ENCODE data around the gene SPARCL1. TPM values are rescaled to one million over a fixed set of nuclear protein-coding genes. Genes with fewer than 3 reads are reported as not detected.
A peak's percentile ranks its signal among the peaks of the same experiment; 100 is the strongest.

The SPARCL1 gene
- polyA plus RNA-seq, 1 of the 3 experiments (the other 2 are of a cell fraction) = not detected

- POLR2A ChIA-PET = no interaction called here
- H3F3A ChIP-seq (replicated peaks; ENCODE audit: insufficient read depth) = no peaks in the 10 kb centered on the region
- H3K79me2 ChIP-seq (ENCODE audit: insufficient read depth) = no peaks in the 10 kb centered on the region
- TF ChIP-seq GABPA (IDR thresholded peaks at IDR 0.05; ENCODE audit: low read depth) (no peak), JUND (IDR thresholded peaks at IDR 0.05) (no peak), MEF2A (IDR thresholded peaks at IDR 0.05; ENCODE audit: borderline replicate concordance, low read depth) (no peak), USF1 (IDR thresholded peaks at IDR 0.05; ENCODE audit: borderline replicate concordance, low read depth) (no peak), ZBTB33 (IDR thresholded peaks at IDR 0.05; ENCODE audit: borderline replicate concordance, low read depth) (no peak), GATA2 (CRISPR knock-in tag; IDR thresholded peaks at IDR 0.05) (no peak), EP300 (IDR thresholded peaks at IDR 0.05; ENCODE audit: borderline replicate concordance in 1 of 2, low read depth in 1 of 2, low read length in 1 of 2) (no peak), RAD21 (IDR thresholded peaks at IDR 0.05; ENCODE audit: low read length) (no peak), TEAD4 (IDR thresholded peaks at IDR 0.05; ENCODE audit: borderline replicate concordance, insufficient read depth) (no peak)
- CTCF ChIA-PET = no interaction called here
- H2AFZ ChIP-seq (ENCODE audit: low read depth) = no peak overlapping the region
- DNase-seq = no peak
- H3K4me1 ChIP-seq (ENCODE audit: control insufficient read depth in 1 of 2, insufficient read depth in 2 of 2, low read depth in 1 of 2, low read length in 1 of 2) = peaks cover 4 to 9% of the 10 kb centered on the region in 2 experiments; a peak in 3 of 4 replicates
- no peaks in the 10 kb centered on the region for H4K20me1 ChIP-seq (ENCODE audit: insufficient read depth)
- H3K4me2 ChIP-seq = no peak overlapping the region
- no peak overlapping the region for H3K27ac ChIP-seq (ENCODE audit: low read depth in 2 of 2, low read length in 1 of 2)
- no peaks in the 10 kb centered on the region for H3K36me3 ChIP-seq (replicated peaks in 1 of 2; ENCODE audit: control insufficient read depth in 1 of 2, insufficient read depth in 2 of 2, low read length in 1 of 2)
- 88% methylated on average over 4 of the region's 4 CpGs for WGBS (ENCODE audit: low lambda C conversion rate)
- no peaks in the 10 kb centered on the region for H3K27me3 ChIP-seq (ENCODE audit: insufficient read depth)
- H3K9me3 ChIP-seq = peaks cover 8% of the 10 kb centered on the region; the same call in 1 of the 2 replicates
- H3K9ac ChIP-seq = no peak overlapping the region
- H3K9me2 ChIP-seq = no peaks in the 10 kb centered on the region
- H3K4me3 ChIP-seq (ENCODE audit: low read depth in 2 of 2, low read length in 1 of 2) = no peak overlapping the region
Measured at GRCh38 chr4:87523307-87523706, 5.9 kb downstream of the SPARCL1 start.

GRCh38 chr4:87521757-87522374 lies 7.3 kb downstream of the SPARCL1 start:
- Histone ChIP-seq H4K20me1 (ENCODE audit: insufficient read depth) (no peaks in the 10 kb centered on the region), H2AFZ (ENCODE audit: low read depth) (no peak overlapping the region), H3K4me2 (no peak overlapping the region), H3K36me3 (replicated peaks in 1 of 2; ENCODE audit: control insufficient read depth in 1 of 2, insufficient read depth in 2 of 2, low read length in 1 of 2) (no peaks in the 10 kb centered on the region), H3K79me2 (ENCODE audit: insufficient read depth) (no peaks in the 10 kb centered on the region), H3K4me1 (ENCODE audit: control insufficient read depth in 1 of 2, insufficient read depth in 2 of 2, low read depth in 1 of 2, low read length in 1 of 2) (peaks cover 4 to 9% of the 10 kb centered on the region in 2 experiments; a peak in 3 of 4 replicates), H3K27me3 (ENCODE audit: insufficient read depth) (no peaks in the 10 kb centered on the region), H3K9ac (no peak overlapping the region), H3K4me3 (ENCODE audit: low read depth in 2 of 2, low read length in 1 of 2) (no peak overlapping the region), H3K9me2 (no peaks in the 10 kb centered on the region), H3K27ac (ENCODE audit: low read depth in 2 of 2, low read length in 1 of 2) (peak overlapping the region in 1 of 2 experiments; percentile 85; a peak in 1 of 4 replicates), H3K9me3 (peaks cover 8% of the 10 kb centered on the region; the same call in 1 of the 2 replicates), H3F3A (replicated peaks; ENCODE audit: insufficient read depth) (no peaks in the 10 kb centered on the region)
- ChIA-PET CTCF (no interaction called here), POLR2A (no interaction called here)
- DNase-seq = no peak
- TF ChIP-seq NFIC (IDR thresholded peaks at IDR 0.05; ENCODE audit: borderline replicate concordance) (peak; percentile 53), RFX5 (IDR thresholded peaks at IDR 0.05; ENCODE audit: low read length) (no peak), MAX (IDR thresholded peaks at IDR 0.05; ENCODE audit: low read depth) (no peak), FOSL2 (IDR thresholded peaks at IDR 0.05; ENCODE audit: borderline replicate concordance, low read depth) (peak; percentile 41; the same call in 1 of the 2 replicates), MEF2A (IDR thresholded peaks at IDR 0.05; ENCODE audit: borderline replicate concordance, low read depth) (peak; percentile 42; the same call in 1 of the 2 replicates)
- 15% methylated on average over 3 of the region's 3 CpGs for WGBS (ENCODE audit: low lambda C conversion rate)
